ENCODE data around the gene PASK.
"Not testable (repeated sequence)": the region's sequence is repeated elsewhere in the genome, so short reads cannot be mapped to it uniquely, and the experiment has no call there.

The PASK gene

DNA sequence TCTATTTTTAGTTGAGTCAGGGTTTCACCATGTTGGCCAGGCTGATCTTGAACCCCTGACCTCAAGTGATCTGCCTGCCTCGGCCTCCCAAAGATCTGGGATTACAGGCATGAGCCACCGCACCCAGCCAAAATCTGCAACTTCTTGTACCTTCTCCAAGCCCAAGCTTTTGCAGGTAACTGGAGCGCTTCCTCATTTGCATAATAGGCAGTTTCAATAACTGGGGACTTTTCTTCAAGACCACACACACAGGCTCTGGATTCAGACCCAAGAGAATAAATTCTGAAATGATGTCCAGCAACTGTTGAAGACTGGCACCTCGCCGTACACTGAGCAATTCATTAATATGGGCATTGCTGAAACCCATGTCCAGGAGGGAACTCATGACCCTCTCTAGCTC is 50.0 kb downstream of the PASK start:
- DNase-seq: no peak

DNA sequence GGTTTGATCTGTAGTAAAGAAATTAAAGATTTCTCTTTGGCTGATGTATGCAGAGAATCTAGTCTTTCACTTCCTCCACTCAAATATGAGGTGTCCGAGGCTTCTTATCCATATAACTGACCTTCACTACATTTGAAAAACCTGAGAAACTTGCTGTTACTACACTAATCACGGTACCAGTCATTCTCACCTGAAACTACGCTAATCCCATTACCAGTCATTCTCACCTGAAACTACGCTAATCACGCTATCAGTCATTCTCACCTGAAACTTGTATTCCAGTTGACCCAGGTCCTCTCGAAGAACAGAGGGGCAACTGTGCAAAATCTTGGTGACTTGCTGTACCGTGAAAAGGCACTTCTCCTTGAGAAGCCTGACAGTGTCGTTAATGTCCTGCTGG is 52.3 kb downstream of the PASK start:
- DNase-seq: no peak

DNA sequence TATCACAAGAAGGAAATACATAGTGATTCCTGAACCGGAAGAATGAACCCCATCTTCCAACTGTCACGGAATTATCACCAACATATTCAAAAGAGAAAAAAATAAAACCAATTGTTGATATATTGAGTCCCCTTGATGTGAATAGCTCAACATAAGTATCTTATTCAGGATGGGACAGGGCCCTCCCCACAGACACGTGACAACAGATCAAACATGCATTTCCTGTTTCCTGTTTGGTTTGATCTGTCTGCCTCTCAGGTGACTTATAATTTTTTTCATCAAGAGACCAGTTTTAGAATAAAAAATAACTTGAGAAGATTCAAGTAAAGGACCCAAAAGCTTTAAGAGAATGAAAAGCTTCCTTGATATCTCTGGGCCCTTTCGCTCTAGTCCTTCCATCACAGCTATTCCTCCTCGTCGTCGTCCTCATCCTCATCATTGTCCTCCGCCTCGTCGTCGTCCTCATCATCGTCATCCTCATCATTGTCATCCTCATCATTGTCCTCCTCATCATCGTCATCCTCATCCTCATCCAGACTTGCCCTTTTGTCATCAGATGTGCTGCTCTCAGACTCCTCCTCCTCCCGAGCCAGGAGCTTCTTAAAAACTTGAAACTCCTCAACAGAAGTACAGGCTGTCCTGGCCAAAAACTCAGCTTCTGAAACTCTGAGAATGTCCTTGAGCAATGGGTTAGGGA is 53.5 kb downstream of the PASK start:
- DNase-seq: no peak

DNA sequence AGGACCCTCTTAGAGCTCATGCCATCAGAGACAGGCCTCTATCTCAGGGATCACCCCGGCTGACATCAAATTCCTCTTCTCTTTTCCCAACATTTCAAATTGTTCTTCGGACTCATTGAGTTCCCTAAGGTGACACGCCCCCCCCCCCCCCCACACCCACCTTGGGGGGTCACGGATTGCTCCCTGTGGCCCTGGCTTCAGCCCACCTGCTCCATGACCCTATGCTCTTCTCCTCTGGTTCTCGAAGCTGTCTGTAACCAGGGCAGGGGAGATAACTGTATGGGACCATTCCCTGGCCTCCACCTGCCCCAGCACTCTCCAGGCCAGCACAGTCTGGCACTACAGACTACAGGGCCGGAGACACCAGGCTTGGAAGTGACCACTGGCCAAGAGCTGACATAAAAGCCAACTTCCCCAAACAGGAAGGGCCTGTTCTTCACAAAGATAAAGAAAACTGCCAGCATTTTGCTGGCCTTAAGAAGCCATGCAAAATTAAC is 54.3 kb downstream of the PASK start:
- no peak for DNase-seq

DNA sequence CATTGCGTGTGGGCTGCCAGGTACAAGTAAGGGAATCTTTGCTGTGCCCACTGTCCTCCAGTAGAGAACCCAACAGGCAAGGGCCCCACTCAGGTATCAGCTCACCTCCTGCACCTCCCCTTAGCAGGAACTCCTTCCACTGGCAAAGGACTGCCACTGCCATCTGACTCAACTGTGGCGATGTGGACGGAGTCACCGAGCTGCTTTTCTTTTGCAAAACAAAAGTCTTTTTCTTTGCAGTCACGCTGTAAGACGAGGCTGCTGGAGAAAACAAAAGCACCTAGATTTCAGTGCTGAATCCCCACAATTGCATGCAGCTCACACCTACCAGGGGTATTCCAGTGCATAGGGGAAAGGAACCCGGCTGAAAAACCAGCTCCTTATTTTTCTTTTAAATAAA is 55.1 kb downstream of the PASK start:
- no peak for DNase-seq

DNA sequence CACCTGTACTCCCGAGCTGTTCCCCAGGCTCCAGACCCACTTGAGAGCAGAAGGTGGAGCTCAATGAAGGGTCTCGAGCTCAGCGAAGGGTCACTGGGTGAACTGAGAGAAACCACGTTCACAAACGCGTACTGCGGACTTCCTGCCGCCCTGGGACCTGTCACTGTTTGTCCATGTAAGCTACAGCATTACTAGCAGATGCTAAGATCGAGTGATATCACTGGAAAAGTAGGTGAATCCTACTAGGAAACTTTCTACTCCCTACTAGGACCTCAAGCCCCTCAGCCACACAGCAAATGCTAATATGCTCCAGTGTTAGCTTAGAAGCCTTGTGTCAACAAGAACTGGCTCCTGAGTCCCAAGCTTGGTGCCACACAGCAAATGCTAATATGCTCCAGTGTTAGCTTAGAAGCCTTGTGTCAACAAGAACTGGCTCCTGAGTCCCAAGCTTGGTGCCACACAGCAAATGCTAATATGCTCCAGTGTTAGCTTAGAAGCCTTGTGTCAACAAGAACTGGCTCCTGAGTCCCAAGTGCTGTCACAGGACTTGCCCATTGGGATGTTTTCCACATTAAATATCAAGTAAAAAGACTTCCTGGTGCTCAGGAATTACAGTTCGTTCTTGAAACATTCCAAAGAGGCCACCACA is 56.0 kb downstream of the PASK start:
- not testable (repeated sequence) for DNase-seq

DNA sequence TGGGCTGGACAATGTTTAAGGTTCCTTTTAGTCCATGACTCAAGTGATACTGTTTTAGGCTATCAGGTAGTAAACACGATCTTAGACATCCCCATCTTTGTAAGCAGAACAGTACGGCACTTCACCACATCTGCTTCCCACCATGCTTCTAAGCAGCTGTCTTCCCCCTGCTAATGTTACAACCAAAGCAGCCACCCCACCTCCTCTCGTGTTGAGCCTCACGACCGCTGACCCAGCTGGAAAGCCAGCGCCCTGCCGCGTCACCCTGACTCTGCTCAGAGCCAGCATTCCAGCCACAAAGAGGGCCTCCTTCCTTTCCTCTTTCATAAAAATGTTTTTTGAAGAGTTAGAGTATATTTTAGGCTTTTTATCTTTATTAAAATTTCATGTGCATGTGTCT is 56.6 kb downstream of the PASK start:
- no peak for DNase-seq

DNA sequence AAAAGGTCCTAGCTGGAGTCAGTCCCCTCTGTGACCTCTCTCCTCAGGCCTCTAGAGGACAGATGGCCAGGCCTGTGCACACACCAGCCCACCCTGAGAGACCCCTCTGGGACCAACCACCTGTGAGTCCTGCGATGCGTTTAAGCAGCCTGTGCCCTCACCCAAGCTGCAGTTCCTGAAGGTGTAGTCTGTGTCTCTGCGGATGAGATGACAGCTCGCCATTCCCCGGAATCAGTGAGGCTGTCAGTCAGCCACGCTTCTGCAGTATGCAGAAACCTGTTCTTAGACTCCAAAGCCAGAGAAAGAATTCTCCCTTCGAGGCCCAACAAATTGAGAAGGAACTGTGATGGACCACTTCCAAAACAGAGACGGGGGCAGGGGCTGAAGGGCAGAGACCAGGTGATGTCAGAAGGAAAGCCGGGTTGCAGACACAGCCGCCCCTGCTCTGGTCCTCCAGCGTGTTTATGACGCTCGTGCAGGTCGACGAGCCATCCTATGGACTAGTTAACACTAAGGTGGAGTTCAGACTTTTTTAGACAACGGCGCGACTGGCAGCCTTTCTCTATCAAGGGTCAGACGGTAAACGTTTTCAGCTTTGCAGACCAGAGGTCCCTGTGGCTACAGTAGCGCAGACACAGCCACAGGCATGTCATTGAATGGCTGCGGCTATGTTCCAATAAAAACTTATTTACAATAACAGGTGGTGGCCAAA is 57.4 kb downstream of the PASK start:
- DNase-seq: no peak

DNA sequence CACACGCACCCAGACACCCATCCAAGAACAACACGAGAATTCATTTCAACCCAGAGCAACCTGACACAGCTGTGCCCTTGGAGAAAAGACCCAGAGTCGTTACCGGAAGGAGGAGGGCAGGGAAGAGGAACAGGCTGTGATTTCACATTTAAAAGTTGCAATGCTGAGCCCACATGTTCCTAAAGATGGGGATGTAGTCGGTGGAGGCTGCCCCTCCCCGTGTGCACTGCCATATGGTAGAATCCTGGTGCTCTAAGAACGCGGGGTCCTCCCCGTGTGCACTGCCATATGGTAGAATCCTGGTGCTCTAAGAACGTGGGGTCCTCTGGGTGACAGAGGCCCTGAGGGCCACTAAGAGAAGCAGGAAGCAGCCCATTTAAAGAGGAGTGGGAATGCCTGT is 58.1 kb downstream of the PASK start:
- DNase-seq: no peak

DNA sequence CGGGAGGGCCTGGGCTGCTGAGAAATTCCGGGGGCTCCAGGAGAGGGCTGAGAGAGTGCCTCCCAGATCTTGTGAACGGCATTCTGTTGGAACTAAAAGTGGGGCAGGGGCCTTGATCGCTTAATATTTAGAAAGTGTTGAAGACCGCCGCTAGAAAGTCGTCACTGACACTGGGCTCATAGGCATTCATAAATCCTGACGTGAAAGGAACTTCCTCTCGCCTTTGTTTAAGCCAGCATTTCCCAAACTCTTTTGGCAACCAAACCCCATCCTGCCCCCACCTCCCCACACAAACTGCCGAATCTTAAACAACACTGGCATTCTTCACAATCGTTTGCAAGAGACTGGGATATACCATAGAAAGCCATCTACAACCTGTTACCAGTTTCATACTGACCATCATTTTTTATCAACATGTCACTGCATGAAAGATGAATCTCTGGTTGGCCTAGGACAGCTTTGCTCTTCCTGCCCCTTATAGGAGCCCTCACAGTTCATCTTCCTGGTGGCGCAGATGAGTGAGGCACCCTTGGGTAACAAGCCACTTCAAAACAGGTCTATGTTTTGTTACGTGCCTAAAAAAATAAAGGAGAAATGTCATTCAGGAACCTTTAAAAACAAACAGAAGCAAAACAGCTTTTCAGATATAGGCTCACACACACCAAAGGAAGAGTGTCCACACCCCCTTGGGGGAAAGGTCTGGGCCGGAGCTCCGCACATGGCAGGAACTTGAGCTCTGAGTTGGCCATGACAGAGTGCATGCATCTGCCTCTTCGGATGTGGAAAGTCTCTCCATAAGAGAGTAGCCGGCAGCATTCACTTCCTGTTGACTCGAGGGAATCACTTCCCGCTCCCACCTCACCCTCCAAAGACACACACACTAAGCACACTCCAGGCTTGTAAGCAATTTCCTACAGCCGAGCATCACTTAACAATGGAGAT is 60.2 kb downstream of the PASK start:
- DNase-seq: no peak

DNA sequence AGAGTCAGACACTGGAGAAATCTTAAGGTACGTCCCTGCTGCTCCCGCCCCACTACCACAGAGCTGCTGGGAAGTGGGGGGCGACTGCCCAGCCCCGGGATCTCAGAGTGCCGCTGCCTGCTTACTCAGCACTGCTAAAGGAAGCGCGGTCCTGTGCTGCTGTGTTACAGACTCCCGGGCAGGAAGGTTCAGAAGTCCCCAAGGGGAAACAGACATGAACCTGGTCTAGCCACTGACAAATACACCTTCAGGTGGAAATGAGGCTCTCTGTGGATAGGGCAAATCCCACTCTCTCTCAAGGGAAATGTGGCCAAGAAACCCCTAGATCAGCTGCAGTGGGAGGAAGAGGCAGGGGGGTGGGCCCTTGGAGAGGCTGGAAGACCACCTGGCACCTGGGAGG is 60.9 kb downstream of the PASK start:
- no peak for DNase-seq

DNA sequence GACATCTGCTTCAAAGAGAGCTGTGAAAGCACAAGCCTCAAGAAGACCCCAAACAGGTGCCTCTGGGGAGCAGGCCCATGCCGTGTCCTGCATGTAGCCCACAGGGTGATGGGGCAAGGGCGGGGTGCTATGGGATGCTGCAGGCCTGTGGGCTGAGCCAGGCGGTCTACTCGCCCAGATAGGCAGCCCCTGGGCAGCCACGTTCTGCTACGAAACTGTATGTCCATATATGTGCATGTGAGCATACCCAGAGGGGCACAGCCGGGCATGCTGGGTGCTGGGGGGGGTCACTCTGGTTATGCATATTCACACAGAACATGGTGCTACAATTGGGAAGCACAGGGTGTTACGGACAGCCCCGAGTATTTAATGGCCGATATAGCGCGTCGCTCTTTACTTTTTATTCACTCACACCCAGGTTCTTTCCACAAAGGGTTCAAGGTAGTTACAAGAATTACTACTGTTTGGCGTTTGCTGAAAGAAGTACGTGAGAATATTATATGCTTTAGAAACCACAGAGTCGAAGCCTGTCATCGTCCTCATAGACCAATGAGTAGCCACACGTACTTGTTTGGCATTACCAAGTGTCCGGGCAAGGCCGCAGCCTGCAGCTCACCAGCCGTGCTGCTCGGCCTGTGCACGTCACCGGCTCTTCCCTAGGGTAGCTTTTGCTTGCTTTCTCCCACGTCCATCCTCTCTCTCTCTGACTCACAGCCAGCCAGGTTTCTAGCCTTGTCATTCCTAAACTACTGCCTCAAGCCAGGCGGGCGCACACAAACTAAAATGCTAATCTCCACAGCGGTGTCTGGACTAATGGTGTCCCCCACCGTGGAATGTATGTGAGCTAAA is 61.6 kb downstream of the PASK start:
- no peak for DNase-seq

DNA sequence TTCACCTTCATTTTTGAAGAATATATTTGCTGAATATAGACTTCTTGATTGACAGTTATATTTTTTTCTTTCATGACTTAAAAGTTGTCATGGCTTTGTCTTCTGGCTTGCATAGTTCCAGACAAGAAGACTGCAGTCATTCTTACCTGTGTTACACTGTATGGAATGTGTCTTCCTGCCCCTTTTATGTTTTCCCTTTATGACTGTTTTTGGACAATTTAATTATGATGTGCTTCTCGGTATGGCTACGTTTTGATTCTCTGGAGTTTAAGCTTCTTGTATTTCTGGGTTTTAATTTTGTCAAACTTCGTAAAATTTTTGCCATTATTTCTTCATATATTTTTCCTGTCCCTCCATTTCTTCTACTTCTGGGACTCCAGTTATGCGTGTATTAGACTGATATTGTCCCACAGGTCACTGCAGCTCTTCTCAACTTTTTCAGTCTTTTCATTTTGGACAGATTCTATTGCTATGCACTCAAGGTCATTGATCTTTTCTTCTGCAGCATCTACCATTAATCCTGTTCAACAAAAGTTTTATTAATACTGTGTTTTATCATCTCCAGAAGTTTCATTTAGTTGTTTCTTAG is 64.3 kb downstream of the PASK start:
- DNase-seq: no peak

DNA sequence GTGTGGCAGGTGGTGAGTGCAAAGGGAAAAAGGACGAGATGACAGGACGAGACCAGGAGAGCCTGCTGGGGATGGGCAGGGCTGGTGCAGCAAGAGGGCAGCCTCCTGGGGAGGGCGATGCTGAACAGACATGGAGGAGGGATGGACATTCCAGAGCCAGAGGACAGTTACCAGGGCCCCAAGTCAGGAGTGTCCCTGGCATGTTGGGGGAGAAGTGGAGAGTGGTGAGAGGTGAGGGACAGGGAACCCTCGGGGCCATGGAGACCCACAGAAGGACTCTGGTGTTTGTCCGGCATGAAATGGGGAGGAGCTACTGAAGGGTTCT is 66.2 kb downstream of the PASK start:
- no peak for DNase-seq

DNA sequence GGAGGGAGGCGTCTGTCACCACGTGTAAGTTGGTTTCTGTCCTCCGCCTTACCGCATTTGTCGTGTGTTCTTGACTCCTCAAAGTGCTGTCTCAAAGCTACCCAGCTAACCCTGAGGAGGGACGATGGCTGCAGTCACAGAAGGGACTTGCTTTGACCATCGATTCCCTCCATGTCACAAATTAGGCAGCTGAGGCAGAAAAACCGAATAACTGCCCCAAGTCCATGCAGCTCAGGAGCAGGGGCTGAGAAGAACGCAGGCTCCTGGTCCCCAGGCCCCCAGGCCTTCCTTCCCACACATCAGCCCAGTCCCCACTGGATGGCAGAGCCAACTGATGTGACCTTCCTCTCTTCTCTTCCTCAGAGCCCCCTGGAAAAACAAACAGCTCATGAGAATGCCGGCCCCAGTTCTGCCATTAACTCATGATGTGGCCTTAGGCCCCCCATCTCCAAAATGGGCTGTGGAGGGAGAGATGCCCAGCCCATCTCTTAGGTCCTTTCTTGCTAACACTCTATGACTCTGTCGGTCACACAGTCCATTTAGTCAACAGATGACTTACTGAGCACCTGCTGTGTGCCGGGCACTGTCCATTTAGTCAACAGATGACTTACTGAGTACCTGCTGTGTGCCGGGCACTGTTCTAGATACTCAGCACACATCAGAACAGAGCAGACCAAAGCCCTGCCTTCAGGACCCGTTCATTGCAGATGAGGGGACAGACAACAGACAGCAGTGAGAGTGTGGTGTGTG is 66.8 kb downstream of the PASK start:
- DNase-seq: no peak

DNA sequence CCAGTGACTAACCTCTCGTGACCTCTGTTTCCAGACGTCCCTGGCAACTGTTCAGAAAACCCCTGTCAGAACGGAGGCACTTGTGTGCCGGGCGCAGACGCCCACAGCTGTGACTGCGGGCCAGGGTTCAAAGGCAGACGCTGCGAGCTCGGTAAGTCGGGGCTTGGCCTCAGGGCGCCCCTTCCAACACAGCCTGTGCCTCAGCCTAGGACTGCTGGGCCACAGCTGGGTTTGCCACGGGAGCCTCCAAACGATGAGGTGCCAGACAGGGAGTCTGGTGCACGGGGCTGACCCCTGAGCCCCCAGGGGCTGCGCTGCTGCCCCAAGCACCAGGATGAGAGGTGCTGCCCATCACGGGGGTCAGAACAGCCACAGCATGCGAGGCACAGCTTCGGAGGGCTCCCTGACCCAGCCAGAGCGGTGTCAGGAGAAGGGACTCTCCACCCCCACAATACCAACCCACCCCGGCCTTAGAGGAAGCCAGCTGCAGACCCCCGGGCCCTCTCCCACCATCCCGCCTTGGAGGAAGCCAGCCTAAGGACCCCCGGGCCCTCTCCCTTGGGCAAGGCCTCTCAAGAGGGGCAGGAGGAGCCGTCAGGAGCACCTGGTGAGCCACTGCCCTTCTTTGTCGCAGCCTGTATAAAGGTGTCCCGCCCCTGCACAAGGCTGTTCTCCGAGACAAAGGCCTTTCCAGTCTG is 67.5 kb downstream of the PASK start:
- no peak for DNase-seq

DNA sequence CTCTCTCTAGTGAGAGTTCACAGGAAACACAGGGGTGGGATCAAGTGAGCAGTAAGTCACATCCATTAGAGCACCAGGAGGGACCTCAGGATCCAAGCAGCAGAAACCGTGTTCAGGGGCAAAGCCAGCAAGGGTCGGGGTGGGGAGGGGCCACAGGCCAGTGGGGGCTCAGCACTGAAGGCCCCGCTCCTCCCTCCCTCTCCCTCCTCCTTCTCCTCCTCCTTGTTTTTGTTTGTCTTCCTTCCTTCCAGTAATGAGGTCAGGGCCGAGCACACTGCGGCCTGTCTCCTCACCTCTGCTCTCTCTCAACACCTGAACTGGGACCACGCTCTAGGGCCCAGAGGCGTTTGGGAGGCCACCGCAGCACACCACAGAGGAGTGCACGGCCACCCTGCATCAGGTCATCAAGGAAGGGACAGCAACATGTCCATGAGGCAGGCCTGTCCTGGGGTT is 68.1 kb downstream of the PASK start:
- DNase-seq: no peak

DNA sequence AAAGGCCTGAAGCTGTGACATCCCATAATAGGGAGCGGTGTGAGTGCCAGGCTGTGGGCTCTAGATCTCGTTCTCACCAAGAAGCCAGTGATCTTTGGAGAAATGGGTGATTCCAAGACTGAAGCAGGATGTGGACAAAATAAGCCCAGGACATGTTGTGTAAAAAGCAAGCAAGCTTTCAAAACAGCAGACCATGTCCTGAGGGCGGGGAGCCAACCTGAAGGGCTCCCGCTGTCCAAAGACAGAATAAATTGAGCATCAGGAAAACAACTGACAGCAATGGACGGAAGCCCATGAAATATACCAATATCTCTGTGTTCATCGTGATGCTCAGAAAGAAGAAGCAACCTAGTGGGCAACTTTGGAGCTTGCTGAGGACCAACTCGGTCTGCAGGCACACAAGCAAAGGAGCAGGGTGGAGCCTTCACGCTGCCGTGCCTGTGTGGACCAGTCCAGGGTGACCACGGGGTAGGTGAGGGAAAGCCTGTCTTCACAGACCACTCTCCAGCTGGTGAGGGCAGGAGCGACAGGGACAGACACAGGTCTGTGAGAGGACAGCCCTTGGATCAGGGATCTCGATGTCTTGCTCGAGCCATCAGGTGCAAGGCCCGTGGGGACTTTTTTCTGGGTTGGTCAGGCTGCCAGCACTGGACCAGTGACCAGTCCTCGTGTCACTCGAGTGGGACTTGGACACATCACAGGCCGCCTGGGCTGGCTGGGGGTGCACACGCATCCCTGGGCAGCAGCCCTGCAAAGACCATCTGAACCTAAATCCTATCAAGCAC is 68.7 kb downstream of the PASK start:
- DNase-seq: no peak

DNA sequence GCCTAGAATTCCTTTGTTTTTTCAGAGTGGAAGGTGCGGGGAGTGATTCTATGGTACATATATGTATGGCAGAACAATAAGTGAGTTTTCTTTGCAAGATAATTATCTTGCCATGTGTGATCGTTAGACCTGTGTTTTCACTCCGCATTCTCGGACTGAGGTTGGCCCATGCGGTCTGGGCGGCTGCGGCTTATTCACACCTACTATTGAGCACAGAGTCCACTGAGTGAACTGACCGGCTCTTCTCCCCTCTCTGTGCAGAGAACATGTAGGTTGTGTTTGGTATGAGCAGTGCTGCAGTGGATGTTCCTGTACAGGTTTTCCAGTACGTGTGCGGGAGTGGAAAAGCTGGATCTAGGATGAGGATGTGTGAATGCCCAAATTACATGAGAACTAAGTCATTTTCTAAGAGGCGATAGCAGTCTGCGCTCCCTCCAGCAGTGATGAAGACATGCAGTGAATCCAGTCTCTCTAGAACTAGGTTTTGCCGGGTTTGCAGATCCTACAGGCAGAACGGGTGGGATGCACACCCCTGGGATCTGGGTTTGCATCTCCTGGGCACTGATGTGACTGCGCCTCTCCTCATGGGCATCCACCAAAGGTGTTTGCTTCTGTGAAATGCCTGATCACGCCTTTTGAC is 74.3 kb downstream of the PASK start:
- DNase-seq: no peak
